Muscle layer of colon (tissue), 2 donors: ENCODE measurements around the gene ARHGAP26.

Source experiments
- H3K27ac ChIP-seq: one replicate; pipeline ENCODE4 v1.7.0; 2013; ENCODE audit warnings: low read depth, mild to moderate bottlenecking, low read length, moderate library complexity
- H3K27me3 ChIP-seq, 2 donors: one replicate each; pipeline ENCODE4 v1.7.0; 2013; ENCODE audit warnings: low read length in 2 of 2, mild to moderate bottlenecking in 2 of 2; ENCODE audit not compliant: insufficient read depth in 2 of 2, control insufficient read depth in 1 of 2
- H3K36me3 ChIP-seq: one replicate; pipeline ENCODE4 v1.7.0; 2013; ENCODE audit warnings: mild to moderate bottlenecking, low read length; ENCODE audit not compliant: insufficient read depth
- H3K4me1 ChIP-seq: one replicate; pipeline ENCODE4 v1.7.0; 2013; ENCODE audit warnings: mild to moderate bottlenecking, low read length; ENCODE audit not compliant: insufficient read depth
- H3K4me3 ChIP-seq, 2 donors: one replicate each; pipeline ENCODE4 v1.7.0; 2013; ENCODE audit warnings: low read length in 2 of 2, low read depth in 1 of 2, mild to moderate bottlenecking in 1 of 2, moderate library complexity in 1 of 2
- H3K9ac ChIP-seq: one replicate; pipeline ENCODE4 v1.7.0; 2013; ENCODE audit warnings: low read length
- H3K9me3 ChIP-seq: one replicate; pipeline ENCODE4 v1.7.0; 2013; ENCODE audit warnings: mild to moderate bottlenecking, low read length
- donor health status: abdominal sarcoma.
- donor health status: Adenocarcinoma of cecum.

Gene ARHGAP26

DNA sequence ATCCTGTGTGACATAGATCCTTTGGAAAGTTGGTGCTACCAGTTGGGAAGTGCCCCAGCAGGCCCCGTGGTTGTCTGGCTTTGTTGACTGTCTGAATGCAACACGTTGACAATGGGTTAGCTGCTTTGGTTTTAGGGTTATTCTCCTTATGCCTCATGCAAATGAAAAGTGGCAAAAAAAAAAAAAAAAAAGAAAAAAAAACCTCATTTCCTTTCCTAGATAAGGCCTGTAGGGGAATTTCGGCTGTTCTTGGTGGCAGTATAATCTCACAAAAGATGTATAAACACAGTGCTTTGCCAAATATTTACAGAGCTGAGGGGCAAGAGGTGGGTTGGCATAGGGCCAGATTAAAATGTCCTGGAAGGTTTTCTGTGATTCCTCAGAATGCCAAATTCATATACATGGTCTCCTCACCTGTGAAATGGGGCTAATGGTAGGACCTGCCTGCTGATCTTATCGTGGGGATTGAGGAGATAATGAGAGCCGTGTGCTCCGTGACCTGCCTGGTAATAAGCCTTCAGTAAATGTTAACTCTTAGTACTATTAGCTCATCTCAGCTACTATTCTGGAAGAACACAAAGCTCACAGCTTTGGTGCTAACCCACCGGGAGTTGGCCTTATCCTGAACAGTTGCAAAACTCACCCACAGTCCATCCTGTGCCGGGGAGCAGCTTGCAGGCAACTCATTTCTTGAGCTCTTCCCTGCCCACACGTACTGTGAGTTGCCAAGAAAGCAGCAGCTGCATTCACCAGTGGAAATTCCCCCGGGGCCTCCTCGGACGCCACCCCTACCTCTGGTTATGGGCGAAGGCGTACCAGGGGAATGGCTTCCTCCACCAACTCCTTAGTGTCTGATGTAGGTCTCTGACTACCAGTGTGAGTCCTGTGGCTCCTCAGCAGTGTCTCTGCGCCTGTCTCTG is 413.0 kb downstream of the ARHGAP26 start:
- Histone ChIP-seq H3K27ac (no peak overlapping the region), H3K27me3 (no peaks in the 10 kb centered on the region), H3K36me3 (no peaks in the 10 kb centered on the region), H3K9me3 (no peaks in the 10 kb centered on the region), H3K9ac (no peak overlapping the region), H3K4me1 (peaks cover 16% of the 10 kb centered on the region), H3K4me3 (no peak overlapping the region)

DNA sequence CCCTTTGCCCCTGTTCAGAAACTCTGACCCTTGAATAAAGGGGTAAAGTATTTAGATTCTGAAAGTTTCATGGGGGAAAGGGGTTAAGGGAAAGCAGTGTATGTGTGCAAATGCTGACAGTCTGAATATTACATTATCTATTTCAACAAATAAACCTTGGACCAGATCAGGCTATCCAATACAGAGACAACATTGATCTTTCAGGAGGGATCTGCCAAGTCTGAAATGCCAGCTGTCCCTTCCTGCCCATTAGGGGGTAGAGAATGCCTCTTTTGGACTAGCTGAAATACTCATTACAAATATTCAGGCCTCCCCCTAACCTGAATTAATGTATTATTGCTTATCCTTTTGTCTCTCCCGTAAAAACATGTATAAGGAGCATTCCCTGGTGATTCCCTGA is 413.8 kb downstream of the ARHGAP26 start:
- no peaks in the 10 kb centered on the region for H3K27me3 ChIP-seq
- H3K4me3 ChIP-seq, result no peak overlapping the region
- H3K36me3 ChIP-seq, result no peaks in the 10 kb centered on the region
- no peak overlapping the region for H3K27ac ChIP-seq
- peaks cover 16% of the 10 kb centered on the region for H3K4me1 ChIP-seq
- H3K9ac ChIP-seq, result no peak overlapping the region
- H3K9me3 ChIP-seq, result no peaks in the 10 kb centered on the region

DNA sequence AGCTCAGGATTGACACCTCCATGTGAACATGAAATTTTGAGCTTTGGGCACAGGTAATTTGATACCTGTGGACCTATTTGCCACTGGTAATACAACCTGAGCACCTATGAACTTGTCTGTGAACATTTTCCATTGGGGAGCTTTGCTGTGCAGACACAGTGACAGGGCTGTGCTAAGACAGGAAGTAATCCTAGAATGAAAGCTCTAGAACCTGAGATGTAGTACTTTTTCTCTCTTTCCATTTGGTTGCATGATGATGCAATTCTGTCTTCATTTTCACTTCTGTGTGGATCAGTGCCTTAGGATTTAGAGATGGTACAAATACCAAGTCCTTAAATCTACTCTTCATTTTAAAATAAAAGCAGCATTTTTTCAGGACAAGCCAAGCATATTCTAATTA is 416.4 kb downstream of the ARHGAP26 start:
- H3K4me3 ChIP-seq, result no peak overlapping the region
- no peak overlapping the region for H3K27ac ChIP-seq
- peaks cover 16% of the 10 kb centered on the region for H3K4me1 ChIP-seq

DNA sequence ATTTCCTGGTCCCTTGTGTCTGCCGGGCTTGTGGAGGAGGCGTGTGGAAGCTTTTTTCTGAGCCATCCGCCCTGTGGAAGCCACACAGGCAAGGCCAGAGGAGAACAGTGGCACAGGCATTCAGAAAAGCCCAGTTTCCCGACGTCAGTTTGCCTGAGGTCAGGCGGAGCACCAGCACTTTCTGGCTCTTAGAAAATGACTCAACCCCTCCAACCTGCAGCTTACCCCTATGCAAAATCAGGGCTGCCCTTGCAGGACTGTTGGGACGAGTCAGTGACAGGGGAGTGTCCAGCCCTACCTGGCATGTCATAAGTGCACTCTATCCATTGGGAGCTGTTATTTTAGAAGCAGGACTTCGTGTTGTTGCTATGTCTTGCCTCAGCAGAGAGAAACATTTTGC is 417.3 kb downstream of the ARHGAP26 start:
- H3K9ac ChIP-seq, result no peak overlapping the region

More for the DNA sequence above, 416.4 kb downstream of the ARHGAP26 start:
- no peaks in the 10 kb centered on the region for H3K36me3 ChIP-seq
- no peaks in the 10 kb centered on the region for H3K27me3 ChIP-seq
- no peak overlapping the region for H3K9ac ChIP-seq
- peaks cover 7% of the 10 kb centered on the region for H3K9me3 ChIP-seq

DNA sequence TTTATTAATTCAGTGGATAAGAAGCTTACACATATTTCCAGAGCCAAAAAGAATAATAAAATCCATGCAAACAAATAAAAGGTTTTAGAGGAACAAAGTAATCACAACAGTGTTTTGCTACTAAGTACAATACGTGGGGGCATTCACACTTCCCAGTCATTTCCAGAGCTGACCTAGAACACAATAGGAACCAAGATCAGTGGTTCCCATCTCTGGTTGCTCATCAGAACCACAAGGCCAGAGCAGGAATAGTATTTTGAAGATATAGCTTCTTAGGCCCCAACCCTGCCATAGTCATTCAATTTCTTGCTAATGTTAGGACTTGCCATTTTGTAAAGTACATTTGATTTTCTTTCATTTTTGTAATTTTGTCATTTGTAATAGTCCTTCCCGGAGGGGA is 417.9 kb downstream of the ARHGAP26 start:
- H3K27me3 ChIP-seq, result no peaks in the 10 kb centered on the region
- H3K27ac ChIP-seq, result no peak overlapping the region
- no peak overlapping the region for H3K9ac ChIP-seq
- peaks cover 11% of the 10 kb centered on the region for H3K4me1 ChIP-seq
- H3K4me3 ChIP-seq, result no peak overlapping the region
- H3K9me3 ChIP-seq, result peaks cover 7% of the 10 kb centered on the region
- no peaks in the 10 kb centered on the region for H3K36me3 ChIP-seq

More for the DNA sequence above, 417.3 kb downstream of the ARHGAP26 start:
- no peak overlapping the region for H3K27ac ChIP-seq
- peaks cover 16% of the 10 kb centered on the region for H3K4me1 ChIP-seq
- H3K36me3 ChIP-seq, result no peaks in the 10 kb centered on the region
- no peaks in the 10 kb centered on the region for H3K27me3 ChIP-seq
- H3K9me3 ChIP-seq, result peaks cover 7% of the 10 kb centered on the region
- no peak overlapping the region for H3K4me3 ChIP-seq

DNA sequence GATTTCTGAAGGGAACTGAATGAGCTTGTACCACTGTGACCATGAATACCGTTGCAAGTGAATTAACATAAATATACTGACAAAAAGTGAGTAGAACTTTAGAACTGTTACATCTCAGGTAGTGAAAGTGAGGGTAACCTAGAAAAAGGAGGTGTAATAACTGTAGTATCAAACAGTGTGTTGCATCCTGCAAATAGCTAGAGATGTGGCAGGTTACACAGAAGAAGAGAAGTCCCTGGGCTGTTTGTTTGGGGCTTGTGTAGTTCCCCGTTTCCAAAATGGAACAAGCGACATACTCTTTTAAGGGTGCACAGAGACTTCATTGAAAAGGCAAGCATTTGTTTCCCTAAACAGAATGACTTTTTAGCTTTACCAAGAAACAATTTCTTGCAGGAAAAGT is 418.5 kb downstream of the ARHGAP26 start:
- no peaks in the 10 kb centered on the region for H3K36me3 ChIP-seq
- H3K4me3 ChIP-seq, result no peak overlapping the region
- H3K9ac ChIP-seq, result no peak overlapping the region
- peaks cover 7% of the 10 kb centered on the region for H3K4me1 ChIP-seq
- H3K9me3 ChIP-seq, result peaks cover 7% of the 10 kb centered on the region
- no peak overlapping the region for H3K27ac ChIP-seq
- H3K27me3 ChIP-seq, result no peaks in the 10 kb centered on the region

DNA sequence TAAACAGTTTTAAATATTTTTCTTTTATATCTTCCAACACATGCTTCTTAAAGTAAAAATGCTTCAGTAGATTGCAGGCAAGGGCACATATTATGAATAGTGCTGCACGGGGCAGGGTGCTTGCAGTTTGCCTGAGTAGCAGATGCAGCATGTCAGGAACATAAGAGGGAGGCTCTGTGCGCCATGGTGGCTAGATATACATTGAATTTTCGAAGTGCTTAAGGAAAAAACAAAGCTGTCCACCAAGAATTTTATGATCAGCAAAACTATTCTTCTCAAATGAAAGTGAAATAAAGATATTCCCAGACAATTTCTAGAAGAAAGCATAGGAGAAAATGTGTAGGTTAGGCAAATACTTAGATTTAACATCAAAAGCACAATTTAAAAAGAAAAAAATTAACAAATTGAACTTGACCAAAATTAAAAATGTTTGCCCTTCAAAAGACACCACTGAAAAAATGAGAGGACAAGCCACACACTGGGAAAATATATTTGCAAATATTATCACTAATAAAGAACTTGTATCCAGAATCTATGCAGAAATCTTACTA is 420.2 kb downstream of the ARHGAP26 start:
- Histone ChIP-seq H3K27me3 (no peaks in the 10 kb centered on the region), H3K9ac (no peak overlapping the region), H3K4me3 (no peak overlapping the region), H3K36me3 (no peaks in the 10 kb centered on the region), H3K9me3 (peaks cover 7% of the 10 kb centered on the region), H3K27ac (no peak overlapping the region), H3K4me1 (peaks cover 3% of the 10 kb centered on the region)

DNA sequence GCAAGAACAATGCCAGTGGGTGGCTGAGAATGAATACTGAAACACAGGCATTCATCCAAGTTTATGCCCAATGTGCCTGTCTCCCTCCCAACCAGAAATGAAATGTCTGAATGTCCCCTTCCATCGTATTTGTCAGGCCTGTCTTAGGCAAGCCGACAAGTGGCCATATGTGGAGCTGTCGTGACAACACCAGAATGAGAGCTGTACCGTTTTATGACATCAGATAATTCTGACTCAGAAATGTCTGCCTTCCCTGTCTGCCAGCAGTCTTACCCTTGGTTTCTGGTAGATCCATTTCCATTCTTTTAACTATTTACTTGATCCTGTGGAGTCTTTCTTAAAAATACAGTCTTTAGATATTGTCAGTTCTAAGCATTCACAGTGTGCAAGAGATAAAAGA is 421.5 kb downstream of the ARHGAP26 start:
- Histone ChIP-seq H3K4me3 (no peak overlapping the region), H3K9me3 (peaks cover 7% of the 10 kb centered on the region), H3K36me3 (no peaks in the 10 kb centered on the region), H3K4me1 (no peaks in the 10 kb centered on the region), H3K9ac (no peak overlapping the region), H3K27me3 (no peaks in the 10 kb centered on the region), H3K27ac (no peak overlapping the region)

DNA sequence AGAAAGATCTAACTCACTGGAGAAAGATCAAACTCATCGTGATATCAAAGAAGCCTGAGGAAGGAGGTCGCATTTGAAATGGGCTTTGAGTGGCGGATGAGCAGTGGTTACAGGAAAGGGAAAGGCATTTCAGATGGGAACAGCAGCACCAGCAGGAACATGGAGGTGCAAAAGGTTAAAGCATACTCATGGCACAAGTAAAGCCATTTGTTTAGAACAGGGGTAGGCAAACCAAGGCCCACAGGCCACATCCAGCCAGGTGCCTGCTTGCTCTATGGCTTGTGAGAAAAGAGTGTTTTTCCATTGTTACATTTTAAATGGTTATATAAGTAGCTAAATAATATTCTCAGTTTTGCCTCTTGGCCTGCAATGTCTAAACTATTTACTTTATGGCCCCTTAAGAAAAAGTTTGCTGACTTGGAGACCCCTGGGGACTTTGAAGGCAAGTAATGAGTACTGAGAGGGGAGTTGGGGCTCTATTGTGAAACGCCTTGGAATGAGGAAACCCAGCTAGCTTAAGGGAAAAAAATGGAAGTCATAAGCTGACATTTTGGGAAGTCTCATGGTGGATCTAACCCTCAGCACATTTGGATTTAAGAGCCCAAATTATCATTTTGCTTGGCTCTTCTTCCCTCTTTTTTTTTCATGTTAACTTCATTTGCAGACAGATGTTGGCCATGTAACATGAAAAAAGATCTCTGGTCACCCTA is 422.2 kb downstream of the ARHGAP26 start:
- Histone ChIP-seq H3K27me3 (no peaks in the 10 kb centered on the region), H3K4me3 (no peak overlapping the region), H3K4me1 (no peaks in the 10 kb centered on the region), H3K36me3 (no peaks in the 10 kb centered on the region), H3K9ac (no peak overlapping the region), H3K27ac (no peak overlapping the region), H3K9me3 (peaks cover 7% of the 10 kb centered on the region)

DNA sequence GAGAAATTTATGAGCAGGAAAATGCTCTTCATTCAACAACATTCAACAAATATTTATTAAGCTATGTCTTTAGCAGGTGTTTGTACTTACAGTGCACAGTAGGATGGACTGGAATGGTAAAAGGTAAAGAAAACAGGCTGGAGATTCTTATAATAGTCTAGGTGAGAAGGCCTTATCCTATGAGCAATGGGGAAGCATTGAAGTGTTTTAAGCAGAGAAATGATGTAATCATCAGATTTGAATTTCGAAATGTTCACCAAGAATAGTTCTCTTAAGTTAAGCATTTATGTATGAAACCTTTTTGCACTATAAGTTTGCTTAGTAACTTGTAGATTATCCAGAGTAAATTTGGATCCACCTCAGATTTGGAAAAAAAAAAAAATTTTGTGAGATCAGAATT is 424.0 kb downstream of the ARHGAP26 start:
- Histone ChIP-seq H3K4me1 (no peaks in the 10 kb centered on the region), H3K9ac (no peak overlapping the region), H3K27ac (no peak overlapping the region), H3K9me3 (peaks cover 7% of the 10 kb centered on the region), H3K4me3 (no peak overlapping the region), H3K27me3 (no peaks in the 10 kb centered on the region), H3K36me3 (no peaks in the 10 kb centered on the region)

DNA sequence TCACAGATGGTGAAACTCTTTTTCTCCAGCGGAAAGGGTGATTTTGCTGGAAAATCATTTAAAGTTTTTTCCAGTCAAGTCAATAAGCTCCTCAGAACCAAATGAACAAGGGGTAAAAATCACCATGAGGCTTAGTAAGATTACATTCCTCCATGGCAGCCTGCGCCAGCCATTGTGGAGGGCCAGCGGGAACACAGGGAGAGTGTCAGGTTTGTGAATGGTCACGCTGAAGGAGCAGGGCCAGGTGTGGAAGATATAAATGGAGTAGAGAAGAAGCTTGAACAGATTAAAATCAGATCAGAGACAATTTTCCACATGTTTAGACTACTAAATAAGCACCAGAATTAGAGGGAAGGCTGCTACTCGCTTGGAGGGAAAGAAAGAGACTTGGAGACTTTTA is 424.5 kb downstream of the ARHGAP26 start:
- Histone ChIP-seq H3K9me3 (peaks cover 7% of the 10 kb centered on the region), H3K27ac (no peak overlapping the region), H3K9ac (no peak overlapping the region), H3K4me3 (no peak overlapping the region), H3K27me3 (no peaks in the 10 kb centered on the region), H3K36me3 (no peaks in the 10 kb centered on the region), H3K4me1 (no peaks in the 10 kb centered on the region)
